ENCODE data around the gene PITX1.
"Not testable (repeated sequence)": the region's sequence is repeated elsewhere in the genome, so short reads cannot be mapped to it uniquely, and the experiment has no call there.

The PITX1 gene

DNA sequence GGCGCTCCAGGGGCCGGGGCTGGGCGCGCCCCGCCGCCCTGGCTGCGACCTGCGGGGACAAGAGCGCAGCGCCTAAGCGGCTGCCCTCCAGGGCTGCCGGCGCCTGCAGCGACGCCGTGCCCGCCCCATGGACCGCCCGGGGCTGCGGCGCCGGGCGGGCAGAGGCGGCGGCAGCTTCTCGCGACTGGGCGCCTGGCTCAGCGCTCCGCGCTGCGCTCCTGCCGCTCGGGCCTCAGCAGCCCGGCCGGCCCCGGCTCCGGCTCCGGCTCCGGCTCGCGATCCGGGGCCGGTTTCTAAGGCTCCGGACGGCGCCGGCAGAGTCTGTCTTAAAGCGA is at the start of gene PITX1:
Gene PITX1 (minus strand): TSS at position 328 of the 335 bp plus-strand sequence. CDS start 347 bp downstream, outside the sequence.
- peak within 1 kb of the TSS; percentile 65 for H3K4me2 ChIP-seq (ENCODE audit: low read depth, low read length, poor library complexity, severe bottlenecking)
- peak within 1 kb of the TSS; percentile 90 for H3K4me3 ChIP-seq (ENCODE audit: insufficient read depth, low read length, poor library complexity, severe bottlenecking)
- H3K27ac ChIP-seq (ENCODE audit: low read depth, low read length) = peak within 1 kb of the TSS; percentile 50
- H3K27me3 ChIP-seq (ENCODE audit: low read length) = no peaks in the 10 kb centered on the region
- H2AFZ ChIP-seq (ENCODE audit: low read depth, low read length, severe bottlenecking) = peak within 1 kb of the TSS; percentile 88
- no peaks in the 10 kb centered on the region for H3K9me2 ChIP-seq (replicated peaks; ENCODE audit: insufficient read depth, low read length)
- no peaks in the 10 kb centered on the region for H3K36me3 ChIP-seq (ENCODE audit: low read length)
- peak within 1 kb of the TSS; percentile 84 for H3K9ac ChIP-seq (ENCODE audit: low read length)
- H4K20me1 ChIP-seq (ENCODE audit: low read depth, low read length) = no peaks in the 10 kb centered on the region
- H3K79me2 ChIP-seq (ENCODE audit: insufficient read depth, low read length) = peaks cover 18% of the 10 kb centered on the region
- TF ChIP-seq EZH2phosphoT487 (conservative IDR thresholded peaks at IDR 0.05; ENCODE audit: low read length) = no peak
- TF ChIP-seq, protein P1, sequence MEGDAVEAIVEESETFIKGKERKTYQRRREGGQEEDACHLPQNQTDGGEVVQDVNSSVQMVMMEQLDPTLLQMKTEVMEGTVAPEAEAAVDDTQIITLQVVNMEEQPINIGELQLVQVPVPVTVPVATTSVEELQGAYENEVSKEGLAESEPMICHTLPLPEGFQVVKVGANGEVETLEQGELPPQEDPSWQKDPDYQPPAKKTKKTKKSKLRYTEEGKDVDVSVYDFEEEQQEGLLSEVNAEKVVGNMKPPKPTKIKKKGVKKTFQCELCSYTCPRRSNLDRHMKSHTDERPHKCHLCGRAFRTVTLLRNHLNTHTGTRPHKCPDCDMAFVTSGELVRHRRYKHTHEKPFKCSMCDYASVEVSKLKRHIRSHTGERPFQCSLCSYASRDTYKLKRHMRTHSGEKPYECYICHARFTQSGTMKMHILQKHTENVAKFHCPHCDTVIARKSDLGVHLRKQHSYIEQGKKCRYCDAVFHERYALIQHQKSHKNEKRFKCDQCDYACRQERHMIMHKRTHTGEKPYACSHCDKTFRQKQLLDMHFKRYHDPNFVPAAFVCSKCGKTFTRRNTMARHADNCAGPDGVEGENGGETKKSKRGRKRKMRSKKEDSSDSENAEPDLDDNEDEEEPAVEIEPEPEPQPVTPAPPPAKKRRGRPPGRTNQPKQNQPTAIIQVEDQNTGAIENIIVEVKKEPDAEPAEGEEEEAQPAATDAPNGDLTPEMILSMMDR (IDR thresholded peaks at IDR 0.05; ENCODE audit: insufficient read depth, low read length, poor library complexity, severe bottlenecking) = no peak
- H3K9me3 ChIP-seq (ENCODE audit: insufficient read depth, low read length) = no peaks in the 10 kb centered on the region
- no peaks in the 10 kb centered on the region; the same call in 1 of the 2 replicates for H3F3A ChIP-seq (ENCODE audit: insufficient read depth)

DNA sequence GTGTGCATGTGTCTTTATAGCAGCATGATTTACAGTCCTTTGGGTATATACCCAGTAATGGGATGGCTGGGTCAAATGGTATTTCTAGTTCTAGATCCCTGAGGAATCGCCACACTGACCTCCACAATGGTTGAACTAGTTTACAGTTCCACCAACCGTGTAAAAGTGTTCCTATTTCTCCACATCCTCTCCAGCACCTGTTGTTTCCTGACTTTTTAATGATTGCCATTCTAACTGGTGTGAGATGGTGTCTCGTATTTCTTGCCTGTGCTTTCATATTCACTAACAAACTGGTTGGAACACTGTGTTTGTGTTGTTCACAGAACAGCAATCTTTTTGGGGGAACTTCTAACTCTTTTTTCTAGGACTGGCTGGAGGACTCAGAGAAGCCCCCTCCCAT is 49.3 kb upstream of the PITX1 start:
- not testable (repeated sequence) for H3K79me2 ChIP-seq (ENCODE audit: insufficient read depth, low read length); H3K4me3 ChIP-seq (ENCODE audit: insufficient read depth, low read length, poor library complexity, severe bottlenecking); H3K36me3 ChIP-seq (ENCODE audit: low read length); H4K20me1 ChIP-seq (ENCODE audit: low read depth, low read length); H3K27me3 ChIP-seq (ENCODE audit: low read length); H2AFZ ChIP-seq (ENCODE audit: low read depth, low read length, severe bottlenecking); H3F3A ChIP-seq (ENCODE audit: insufficient read depth); H3K9ac ChIP-seq (ENCODE audit: low read length); H3K9me2 ChIP-seq (replicated peaks; ENCODE audit: insufficient read depth, low read length); H3K4me2 ChIP-seq (ENCODE audit: low read depth, low read length, poor library complexity, severe bottlenecking); H3K27ac ChIP-seq (ENCODE audit: low read depth, low read length)
- peaks cover 15% of the 10 kb centered on the region; the same call in 1 of the 2 replicates for H3K9me3 ChIP-seq (ENCODE audit: insufficient read depth, low read length)

DNA sequence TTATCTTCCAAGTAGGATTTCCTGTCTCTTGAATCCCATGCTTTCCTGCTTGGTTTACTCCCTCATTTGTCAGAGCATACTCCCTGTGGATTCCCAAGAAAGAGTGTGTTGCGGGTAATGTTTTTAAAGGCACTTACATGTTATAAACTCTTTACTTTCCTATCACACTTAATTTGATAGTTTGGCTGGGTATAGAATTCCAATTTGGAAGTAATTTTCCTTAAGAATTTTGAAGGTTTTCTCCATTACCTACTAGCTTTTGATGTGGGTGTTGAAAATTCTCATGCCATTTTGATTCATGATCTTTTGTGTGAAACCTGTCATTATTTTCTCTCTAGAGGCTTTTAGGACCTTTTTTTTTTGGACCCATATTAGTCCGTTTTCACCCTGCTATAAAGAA is 47.2 kb upstream of the PITX1 start:
- H3K27me3 ChIP-seq (ENCODE audit: low read length) = no peaks in the 10 kb centered on the region
- H3K36me3 ChIP-seq (ENCODE audit: low read length) = peaks cover 5% of the 10 kb centered on the region; the same call in 1 of the 2 replicates
- no peak overlapping the region for H3K4me3 ChIP-seq (ENCODE audit: insufficient read depth, low read length, poor library complexity, severe bottlenecking)
- no peak overlapping the region for H2AFZ ChIP-seq (ENCODE audit: low read depth, low read length, severe bottlenecking)
- no peaks in the 10 kb centered on the region for H3K79me2 ChIP-seq (ENCODE audit: insufficient read depth, low read length)
- no peaks in the 10 kb centered on the region for H4K20me1 ChIP-seq (ENCODE audit: low read depth, low read length)
- no peak overlapping the region for H3K27ac ChIP-seq (ENCODE audit: low read depth, low read length)
- no peak for TF ChIP-seq EZH2phosphoT487 (conservative IDR thresholded peaks at IDR 0.05; ENCODE audit: low read length)
- TF ChIP-seq, protein P1 (IDR thresholded peaks at IDR 0.05; ENCODE audit: insufficient read depth, low read length, poor library complexity, severe bottlenecking) = no peak
- no peaks in the 10 kb centered on the region for H3K9me2 ChIP-seq (replicated peaks; ENCODE audit: insufficient read depth, low read length)
- no peaks in the 10 kb centered on the region for H3F3A ChIP-seq (ENCODE audit: insufficient read depth)
- peaks cover 15% of the 10 kb centered on the region; the same call in 1 of the 2 replicates for H3K9me3 ChIP-seq (ENCODE audit: insufficient read depth, low read length)
- no peak overlapping the region for H3K4me2 ChIP-seq (ENCODE audit: low read depth, low read length, poor library complexity, severe bottlenecking)
- no peak overlapping the region for H3K9ac ChIP-seq (ENCODE audit: low read length)

DNA sequence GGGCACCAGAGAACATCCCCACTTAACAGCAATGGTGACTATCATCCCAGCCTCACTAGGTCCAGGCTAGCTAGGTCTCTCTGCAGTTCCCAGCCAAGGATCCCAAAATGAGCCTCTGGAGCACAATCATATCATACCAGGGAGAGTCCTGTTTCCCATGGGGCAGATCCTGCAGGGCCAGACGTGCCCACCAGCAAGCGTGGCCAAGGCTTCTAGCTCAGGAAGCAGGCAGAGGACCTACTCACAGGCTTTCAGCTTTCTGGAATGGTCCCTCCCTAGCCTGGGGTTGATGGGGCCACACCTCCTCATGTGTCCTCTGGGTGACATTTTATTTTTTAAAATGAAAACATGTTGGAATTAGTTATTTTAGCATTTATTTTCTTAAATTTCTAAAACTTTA is 45.7 kb upstream of the PITX1 start:
- TF ChIP-seq, protein P1 (IDR thresholded peaks at IDR 0.05; ENCODE audit: insufficient read depth, low read length, poor library complexity, severe bottlenecking) = no peak
- no peak for TF ChIP-seq EZH2phosphoT487 (conservative IDR thresholded peaks at IDR 0.05; ENCODE audit: low read length)
- Histone ChIP-seq H3K79me2 (ENCODE audit: insufficient read depth, low read length) (no peaks in the 10 kb centered on the region), H3K4me3 (ENCODE audit: insufficient read depth, low read length, poor library complexity, severe bottlenecking) (no peak overlapping the region), H3K4me2 (ENCODE audit: low read depth, low read length, poor library complexity, severe bottlenecking) (no peak overlapping the region), H2AFZ (ENCODE audit: low read depth, low read length, severe bottlenecking) (no peak overlapping the region), H3F3A (ENCODE audit: insufficient read depth) (no peaks in the 10 kb centered on the region), H3K27me3 (ENCODE audit: low read length) (no peaks in the 10 kb centered on the region), H3K27ac (ENCODE audit: low read depth, low read length) (no peak overlapping the region), H3K9me3 (ENCODE audit: insufficient read depth, low read length) (peaks cover 15% of the 10 kb centered on the region; the same call in 1 of the 2 replicates), H3K9ac (ENCODE audit: low read length) (no peak overlapping the region), H3K36me3 (ENCODE audit: low read length) (peaks cover 5% of the 10 kb centered on the region; the same call in 1 of the 2 replicates), H4K20me1 (ENCODE audit: low read depth, low read length) (no peaks in the 10 kb centered on the region), H3K9me2 (replicated peaks; ENCODE audit: insufficient read depth, low read length) (no peaks in the 10 kb centered on the region)
